ENCODE measurements around the gene VWA5B2.

GRCh38 chr3:184228376-184229137 lies 828 bp upstream of the VWA5B2 start:
- TF ChIP-seq CTCF (IDR thresholded peaks at IDR 0.05) (no peak), ZFX (IDR thresholded peaks at IDR 0.05; ENCODE audit: borderline replicate concordance) (no peak)
